HepG2 (cell line): Measurements from ENCODE around the gene RHOG. TPM values are rescaled to one million over a fixed set of nuclear protein-coding genes. Genes with fewer than 3 reads are reported as not detected.

Experiments used
- ATAC-seq: fragments of 200-7000 bp; cut with Tn5 transposase; 3 replicates; pipeline ENCODE4 v1.9.1; 2020; ENCODE audit warnings: mild to moderate bottlenecking, moderate library complexity
- BruUV-seq: library from RNA; stranded (reverse); fragments of 400-500 nt; replicated peaks from 2 replicates; lab custom pipeline; 2021; lab: Mats Ljungman, UMichigan
- CTCF ChIA-PET: fragments of 300-600 bp; formaldehyde crosslinking; extraction: SDS; loops from one replicate; lab custom pipeline; 2021; ENCODE audit warnings: low total read pairs, inconsistent platforms, low intra/inter-chr PET ratio; lab: Yijun Ruan, JAX
- POLR2A ChIA-PET: fragments of 350-600 bp; sonication (Branson Sonifier 250); formaldehyde crosslinking; loops from one replicate; lab custom pipeline; 2020; ENCODE audit warnings: antibody characterized with exemption, inconsistent platforms; lab: Yijun Ruan, JAX
- DNase-seq: peaks from one replicate; pipeline ENCODE4 v3.0.0-alpha.2; 2015; ENCODE audit warnings: low spot score
- FAIRE-seq: peaks from 3 replicates; lab custom pipeline; 2011; peaks lifted over from hg19 to GRCh38; lab: Jason Lieb, UNC
- H2AFZ ChIP-seq: one replicate; pipeline ENCODE4 v1.6.1; 2011; ENCODE audit warnings: low read length, inconsistent platforms
- H3K27ac ChIP-seq: fragments of 300-600 bp; 3 replicates; pipeline ENCODE4 v1.8.0; 2011; ENCODE audit warnings: mixed run types, mild to moderate bottlenecking, mixed read lengths, low read length, inconsistent platforms; ENCODE audit not compliant: insufficient read depth; ENCODE audit errors: extremely low read length
- H3K27me3 ChIP-seq, 2 experiments: fragments of 200-600 bp in 1 of 2; 2 replicates in 1 of 2; 3 replicates in 1 of 2; pipeline versions ENCODE4 v1.6.0 to v1.8.0; 2011; ENCODE audit warnings: low read length in 2 of 2, mild to moderate bottlenecking in 2 of 2, moderate library complexity in 2 of 2, inconsistent platforms in 1 of 2; ENCODE audit not compliant: insufficient read depth in 2 of 2, control insufficient read depth in 1 of 2
- H3K36me3 ChIP-seq, 2 experiments: fragments of 200-600 bp in 1 of 2; replicated peaks in 1 of 2; 2 replicates in 1 of 2; 3 replicates in 1 of 2; pipeline versions ENCODE4 v1.5.1 to v1.8.0; 2011; ENCODE audit warnings: low read length in 2 of 2, inconsistent platforms in 1 of 2; ENCODE audit not compliant: insufficient read depth in 2 of 2, control insufficient read depth in 1 of 2
- H3K4me1 ChIP-seq: 2 replicates; pipeline ENCODE4 v1.5.1; 2012; ENCODE audit warnings: low read length, inconsistent platforms; ENCODE audit not compliant: insufficient read depth
- H3K4me2 ChIP-seq: 2 replicates; pipeline ENCODE4 v1.6.0; 2011; ENCODE audit warnings: low read depth, low read length, inconsistent platforms
- H3K4me3 ChIP-seq, 3 experiments: fragments of 200-600 bp in 1 of 3; sonication (generic), shearing (Covaris generic) in 1 of 3; replicated peaks in 1 of 3; 2 replicates each; pipeline ENCODE4 v1.5.1; 2011 to 2016; ENCODE audit warnings: low read length in 3 of 3, inconsistent platforms in 2 of 3, low read depth in 2 of 3, mild to moderate bottlenecking in 2 of 3, control low read depth in 1 of 3, mixed read lengths in 1 of 3; ENCODE audit not compliant: insufficient read depth in 1 of 3
- H3K79me2 ChIP-seq: one replicate; pipeline ENCODE4 v1.6.1; 2011; ENCODE audit warnings: low read length, inconsistent platforms; ENCODE audit not compliant: insufficient read depth
- H3K9ac ChIP-seq: 2 replicates; pipeline ENCODE4 v1.6.0; 2011; ENCODE audit warnings: mild to moderate bottlenecking, low read depth, low read length, inconsistent platforms; ENCODE audit not compliant: insufficient read depth
- H3K9me3 ChIP-seq: 2 replicates; pipeline ENCODE4 v1.5.1; 2012; ENCODE audit warnings: mild to moderate bottlenecking, low read length
- H4K20me1 ChIP-seq: 2 replicates; pipeline ENCODE4 v1.6.0; 2011; ENCODE audit warnings: inconsistent platforms, mild to moderate bottlenecking, low read length, moderate library complexity; ENCODE audit not compliant: insufficient read depth
- ARID3A ChIP-seq: IDR thresholded peaks from 2 replicates; pipeline ENCODE4 v1.6.1; 2012; ENCODE audit warnings: low read depth, low read length, improper control_type of control experiment
- PAXIP1 ChIP-seq: sonication (generic); formaldehyde crosslinking; conservative IDR thresholded peaks from 2 replicates; pipeline ENCODE4 v1.4.0; 2020; ENCODE audit warnings: mild to moderate bottlenecking, missing genetic modification reagents, moderate library complexity
- POLR2AphosphoS5 ChIP-seq: IDR thresholded peaks from 2 replicates; pipeline ENCODE4 v1.6.1; 2012; ENCODE audit warnings: low read depth, low read length
- RNF219 ChIP-seq: sonication (generic); formaldehyde crosslinking; IDR thresholded peaks from 2 replicates; pipeline ENCODE4 v1.5.0; 2020; ENCODE audit warnings: mild to moderate bottlenecking, missing genetic modification reagents
- SAP130 ChIP-seq: IDR thresholded peaks from 2 replicates; pipeline ENCODE4 v1.6.1; 2016; ENCODE audit warnings: low read depth
- SP5 ChIP-seq: IDR thresholded peaks from 2 replicates; pipeline ENCODE4 v1.6.1; 2016; ENCODE audit warnings: low read depth, borderline replicate concordance
- ZFP36 ChIP-seq: fragments of 150-350 bp; IDR thresholded peaks from 2 replicates; pipeline ENCODE4 v1.6.1; 2018; ENCODE audit warnings: borderline replicate concordance, low read length, low read depth; ENCODE audit not compliant: partially characterized antibody
- ZNF687 ChIP-seq: sonication (generic); formaldehyde crosslinking; IDR thresholded peaks from 2 replicates; pipeline ENCODE4 v1.5.1; 2020; ENCODE audit warnings: mild to moderate bottlenecking, missing genetic modification reagents, moderate library complexity
- ZNF83 ChIP-seq: sonication (generic); formaldehyde crosslinking; IDR thresholded peaks from 2 replicates; pipeline ENCODE4 v1.4.0; 2020; ENCODE audit warnings: missing genetic modification reagents, mild to moderate bottlenecking, borderline replicate concordance
- in situ Hi-C: cut with HindIII; loops from 2 replicates; pipeline ENCODE4 v1.10.0; 2017; ENCODE audit warnings: low pct_unique_long_range_greater_than_20kb; ENCODE audit not compliant: extremely low pct_ligation_motif_present
- intact Hi-C: fragments of 100-400 bp; cut with micrococcal nuclease; formaldehyde crosslinking; loops from one replicate; pipeline ENCODE4 v1.10.0; 2022; ENCODE audit not compliant: unreplicated experiment
- polyA plus RNA-seq, 8 experiments: library from polyadenylated mRNA; depleted of rRNA in 3 of 8; stranded (reverse) in 7 of 8; unstranded in 1 of 8; fragments of >200 nt; fragmentation: Illumina TruSeq in 4 of 8; extraction: Trizol in 4 of 8; gene quantifications; 2 replicates each; pipeline versions ENCODE4 v1.2.1 to v1.2.3, GENCODE V29; 2011 to 2016; ENCODE audit warnings: low read depth in 4 of 8, missing spikeins in 1 of 8, mixed read lengths in 1 of 8; ENCODE audit not compliant: insufficient read depth in 1 of 8
- total RNA-seq, 5 experiments: library from RNA; depleted of rRNA; stranded (reverse); fragments of >200 nt; fragmentation: Illumina TruSeq; extraction: Trizol; gene quantifications; 2 replicates each; pipeline ENCODE4 v1.2.3, GENCODE V29; 2016; ENCODE audit warnings: low read depth in 1 of 5

RHOG gene
- total and polyA plus RNA-seq, 2 of the 13 experiments (the other 11 are each of a cell fraction or from before 2014, with no cell fraction given) = 7.7 to 23.4 TPM

- TF ChIP-seq ZNF687 (CRISPR knock-in tag) (peak; percentile 29; the same call in 1 of the 2 replicates), ZFP36 (peak; percentile 67), RNF219 (CRISPR knock-in tag) (no peak)
Measured at GRCh38 chr11:3867209-3868091, 26.7 kb upstream of the RHOG start (continued).

GRCh38 chr11:3866836-3867208 is 26.1 kb upstream of the RHOG start:
- Histone ChIP-seq H3K4me1 (peaks cover 63% of the 10 kb centered on the region), H3K27ac (peak overlapping the region; percentile 84), H3K36me3 (no peaks in the 10 kb centered on the region), H3K4me3 (peak overlapping the region in 2 of 3 experiments; percentile 19 to 33; a peak in 2 of 6 replicates), H4K20me1 (no peaks in the 10 kb centered on the region), H2AFZ (no peak overlapping the region), H3K9ac (peak overlapping the region; percentile 64), H3K79me2 (peaks cover 81% of the 10 kb centered on the region), H3K4me2 (peak overlapping the region; percentile 75), H3K9me3 (no peaks in the 10 kb centered on the region), H3K27me3 (no peaks in the 10 kb centered on the region; a peak in 1 of 5 replicates)
- ATAC-seq = peak; percentile 76
- BruUV-seq = no TSS peak
- ChIA-PET POLR2A (interaction anchor here (0.8 to 5.3 kb wide), 5 partner anchors 9 to 39 kb away, joined by 3 to 44 read pairs (median 10); partner anchors contain the start of gene STIM1), CTCF (no interaction called here)
- no peak for FAIRE-seq
- DNase-seq = peak; percentile 76
- intact Hi-C loops = loop anchor here (1.0 kb wide), 1 partner anchor 38 kb away; no protein-coding TSS in a partner anchor
- in situ Hi-C loops = no loop called here
- TF ChIP-seq ZNF83 (CRISPR knock-in tag) = no peak
- peak; percentile 63 for TF ChIP-seq ARID3A
- TF ChIP-seq SP5 (CRISPR knock-in tag) = 0 out of 2 replicates have a peak, but pooled peaks have one; percentile 14
- no peak for TF ChIP-seq POLR2AphosphoS5
- TF ChIP-seq SAP130 (CRISPR knock-in tag) = peak; percentile 18; the same call in 1 of the 2 replicates
- TF ChIP-seq PAXIP1 (CRISPR knock-in tag) = no peak
